ENCODE results near the gene MMP7. TPM values are rescaled to one million over a fixed set of nuclear protein-coding genes. Genes with fewer than 3 reads are reported as not detected.

The MMP7 gene
- total RNA-seq, 2 experiments from 2014 or later: not detected

DNA sequence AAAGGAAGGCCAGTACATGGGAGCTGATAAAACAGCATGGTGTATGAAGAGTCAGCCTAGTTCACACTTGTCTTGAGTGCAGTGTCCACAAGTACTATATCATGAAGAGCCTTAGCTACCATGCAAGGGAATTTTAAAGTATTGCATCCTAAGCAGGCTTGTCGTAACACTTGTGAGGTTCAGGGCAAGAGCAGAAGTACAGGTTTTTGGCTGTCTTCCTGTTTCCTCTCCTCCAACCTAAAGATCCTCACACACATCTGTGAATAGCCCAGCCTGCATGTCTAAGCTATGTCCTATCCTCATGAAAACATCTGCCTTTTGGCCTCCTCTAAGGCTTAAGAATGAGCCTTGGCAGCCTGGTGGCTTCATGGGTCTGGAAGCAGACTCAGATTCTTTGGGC is 43.3 kb downstream of the MMP7 start:
- H3K27me3 Mint-ChIP-seq: no peaks in the 10 kb centered on the region
- Histone ChIP-seq H3K4me1 (ENCODE audit: insufficient read depth, low read length) (no peaks in the 10 kb centered on the region), H3K36me3 (ENCODE audit: insufficient read depth, low read length) (no peaks in the 10 kb centered on the region), H3K27ac (ENCODE audit: low read depth in 1 of 2, low read length in 2 of 2) (no peak overlapping the region), H3K4me3 (ENCODE audit: low read length) (no peak overlapping the region), H3K9me3 (ENCODE audit: control insufficient read depth in 1 of 2, insufficient read depth in 1 of 2, low read length in 2 of 2) (no peaks in the 10 kb centered on the region), H3K27me3 (ENCODE audit: control insufficient read depth in 1 of 2, insufficient read depth in 2 of 2, low read length in 2 of 2) (no peaks in the 10 kb centered on the region)
- no peak overlapping the region for H3K27ac Mint-ChIP-seq
- H3K36me3 Mint-ChIP-seq (ENCODE audit: low read depth): no peaks in the 10 kb centered on the region
- intact Hi-C loops (cut with DNase I, micrococcal nuclease): no loop called here
- DNase-seq (no peak), ATAC-seq (ENCODE audit: poor library complexity) (no peak)
- TF ChIP-seq, protein P1, sequence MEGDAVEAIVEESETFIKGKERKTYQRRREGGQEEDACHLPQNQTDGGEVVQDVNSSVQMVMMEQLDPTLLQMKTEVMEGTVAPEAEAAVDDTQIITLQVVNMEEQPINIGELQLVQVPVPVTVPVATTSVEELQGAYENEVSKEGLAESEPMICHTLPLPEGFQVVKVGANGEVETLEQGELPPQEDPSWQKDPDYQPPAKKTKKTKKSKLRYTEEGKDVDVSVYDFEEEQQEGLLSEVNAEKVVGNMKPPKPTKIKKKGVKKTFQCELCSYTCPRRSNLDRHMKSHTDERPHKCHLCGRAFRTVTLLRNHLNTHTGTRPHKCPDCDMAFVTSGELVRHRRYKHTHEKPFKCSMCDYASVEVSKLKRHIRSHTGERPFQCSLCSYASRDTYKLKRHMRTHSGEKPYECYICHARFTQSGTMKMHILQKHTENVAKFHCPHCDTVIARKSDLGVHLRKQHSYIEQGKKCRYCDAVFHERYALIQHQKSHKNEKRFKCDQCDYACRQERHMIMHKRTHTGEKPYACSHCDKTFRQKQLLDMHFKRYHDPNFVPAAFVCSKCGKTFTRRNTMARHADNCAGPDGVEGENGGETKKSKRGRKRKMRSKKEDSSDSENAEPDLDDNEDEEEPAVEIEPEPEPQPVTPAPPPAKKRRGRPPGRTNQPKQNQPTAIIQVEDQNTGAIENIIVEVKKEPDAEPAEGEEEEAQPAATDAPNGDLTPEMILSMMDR (IDR thresholded peaks at IDR 0.05): no peak
- POLR2A ChIA-PET: interaction anchor here (1.4 kb wide), 1 partner anchor 10 kb away, joined by 3 read pairs; no protein-coding TSS in a partner anchor
- H3K4me1 Mint-ChIP-seq (ENCODE audit: low read depth): no peaks in the 10 kb centered on the region
- no peaks in the 10 kb centered on the region for H3K9me3 Mint-ChIP-seq
- H3K4me3 Mint-ChIP-seq: no peak overlapping the region
- CTCF ChIA-PET: interaction anchor here (1.1 to 1.7 kb wide), 3 partner anchors 11 to 36 kb away, joined by 3 read pairs; no protein-coding TSS in a partner anchor

DNA sequence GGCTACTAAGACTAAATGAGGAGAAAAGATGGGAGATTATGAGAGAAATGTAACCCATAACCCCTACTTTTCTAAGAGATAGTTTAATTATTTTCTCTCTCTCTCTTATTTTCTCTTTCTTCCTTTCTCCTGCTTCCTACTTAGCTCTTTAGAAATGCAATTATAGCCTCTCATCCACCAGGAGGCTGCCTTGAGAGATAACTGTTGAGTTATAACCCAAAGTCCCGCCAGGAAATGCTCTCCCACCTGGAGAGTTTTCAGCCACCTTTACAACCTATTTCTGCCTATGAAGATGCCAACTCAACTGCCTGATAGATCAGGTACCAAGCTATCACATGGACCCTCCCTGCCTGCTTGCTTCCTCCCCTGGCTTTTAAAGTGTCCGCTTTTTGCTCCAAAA is 44.0 kb downstream of the MMP7 start:
- H3K27ac ChIP-seq (ENCODE audit: low read depth in 1 of 2, low read length in 2 of 2): no peak overlapping the region
- no peaks in the 10 kb centered on the region for H3K36me3 Mint-ChIP-seq (ENCODE audit: low read depth)
- intact Hi-C loops (cut with DNase I, micrococcal nuclease): no loop called here
- H3K4me1 Mint-ChIP-seq (ENCODE audit: low read depth): no peaks in the 10 kb centered on the region
- no peaks in the 10 kb centered on the region for H3K9me3 Mint-ChIP-seq
- no peak overlapping the region for H3K4me3 ChIP-seq (ENCODE audit: low read length)
- ATAC-seq (ENCODE audit: poor library complexity) (no peak), DNase-seq (no peak)
- no peak overlapping the region for H3K4me3 Mint-ChIP-seq
- no peaks in the 10 kb centered on the region for H3K27me3 ChIP-seq (ENCODE audit: control insufficient read depth in 1 of 2, insufficient read depth in 2 of 2, low read length in 2 of 2)
- CTCF ChIA-PET: interaction anchor here (1.3 to 1.7 kb wide), 2 partner anchors 10 to 19 kb away, joined by 3 read pairs; no protein-coding TSS in a partner anchor
- H3K27ac Mint-ChIP-seq: no peak overlapping the region
- no peaks in the 10 kb centered on the region for H3K27me3 Mint-ChIP-seq
- no peaks in the 10 kb centered on the region for H3K4me1 ChIP-seq (ENCODE audit: insufficient read depth, low read length)
- POLR2A ChIA-PET: interaction anchor here (0.9 to 1.4 kb wide), 2 partner anchors 10 to 85 kb away, joined by 3 read pairs; no protein-coding TSS in a partner anchor
- TF ChIP-seq, protein P1 (IDR thresholded peaks at IDR 0.05): no peak
- no peaks in the 10 kb centered on the region for H3K9me3 ChIP-seq (ENCODE audit: control insufficient read depth in 1 of 2, insufficient read depth in 1 of 2, low read length in 2 of 2)
- H3K36me3 ChIP-seq (ENCODE audit: insufficient read depth, low read length): no peaks in the 10 kb centered on the region

DNA sequence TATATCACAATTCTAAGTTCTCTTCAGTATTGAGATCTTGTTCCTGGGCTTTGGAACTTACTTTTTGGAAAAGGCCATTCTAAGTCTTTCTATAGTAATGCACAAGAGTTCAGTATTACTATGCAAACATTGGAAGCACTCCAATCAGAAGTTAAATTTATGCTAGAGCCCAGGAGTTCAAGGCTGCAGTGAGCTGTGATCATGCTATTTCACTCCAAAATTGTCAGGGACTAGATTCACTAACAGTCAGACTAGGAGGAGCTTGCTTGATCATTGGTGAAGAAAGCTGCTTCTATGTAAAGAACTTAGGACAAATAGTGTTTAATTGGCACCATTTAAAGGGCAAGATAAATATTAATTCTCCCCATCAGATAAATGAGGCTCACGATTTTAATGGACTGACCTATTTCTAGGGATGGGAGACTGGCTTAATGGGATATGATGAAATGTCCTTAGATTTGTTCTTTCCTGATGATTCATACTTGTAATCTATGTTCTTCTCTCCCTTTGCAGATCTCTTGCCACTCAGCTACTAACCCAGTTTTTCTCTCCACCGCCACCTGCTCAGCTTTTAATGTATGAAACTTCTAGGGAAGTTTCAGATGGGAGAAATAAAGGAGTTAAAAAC is 45.3 kb downstream of the MMP7 start:
- Histone ChIP-seq H3K9me3 (ENCODE audit: control insufficient read depth in 1 of 2, insufficient read depth in 1 of 2, low read length in 2 of 2) (no peaks in the 10 kb centered on the region), H3K4me1 (ENCODE audit: insufficient read depth, low read length) (no peaks in the 10 kb centered on the region), H3K27me3 (ENCODE audit: control insufficient read depth in 1 of 2, insufficient read depth in 2 of 2, low read length in 2 of 2) (no peaks in the 10 kb centered on the region), H3K4me3 (ENCODE audit: low read length) (no peak overlapping the region), H3K36me3 (ENCODE audit: insufficient read depth, low read length) (no peaks in the 10 kb centered on the region), H3K27ac (ENCODE audit: low read depth in 1 of 2, low read length in 2 of 2) (no peak overlapping the region)
- Mint-ChIP-seq H3K27ac (no peak overlapping the region), H3K27me3 (no peaks in the 10 kb centered on the region), H3K4me3 (no peak overlapping the region), H3K36me3 (ENCODE audit: low read depth) (no peaks in the 10 kb centered on the region), H3K9me3 (no peaks in the 10 kb centered on the region), H3K4me1 (ENCODE audit: low read depth) (no peaks in the 10 kb centered on the region)
- ATAC-seq (ENCODE audit: poor library complexity): no peak
- ChIA-PET CTCF (no interaction called here), POLR2A (no interaction called here)
- DNase-seq: no peak
- intact Hi-C loops (cut with DNase I, micrococcal nuclease): no loop called here
- TF ChIP-seq, protein P1 (IDR thresholded peaks at IDR 0.05): no peak

Measured in CD4-positive, alpha-beta T cell (primary cell).